Glomerular endothelial cell (primary cell): ENCODE data around the gene C1QTNF1. TPM values are rescaled to one million over a fixed set of nuclear protein-coding genes. Genes with fewer than 3 reads are reported as not detected.

ENCODE experiments used
- DNase-seq: peaks from one replicate; pipeline ENCODE4 v3.0.0-alpha.2; 2011; ENCODE audit warnings: low read depth, low spot score; ENCODE audit errors: extremely low read depth
- total RNA-seq: library from RNA; depleted of rRNA; stranded (reverse); fragments of >200 nt; gene quantifications from 2 replicates; pipeline ENCODE4 v1.2.3, GENCODE V29; 2015

Gene C1QTNF1
- total RNA-seq, 1 donor from 2014 or later = 7.3 TPM

- DNase-seq = no peak
These were observed 31.3 kb upstream of the C1QTNF1 start for GRCh38 chr17:78992542-78993212.

- DNase-seq = no peak
These were observed 30.6 kb upstream of the C1QTNF1 start for GRCh38 chr17:78993241-78993956.

- DNase-seq = no peak
These were observed 29.8 kb upstream of the C1QTNF1 start for GRCh38 chr17:78993981-78994671.

- no peak for DNase-seq
These were observed 28.8 kb upstream of the C1QTNF1 start for GRCh38 chr17:78995022-78995760.

GRCh38 chr17:78995761-78996451, 28.1 kb upstream of the C1QTNF1 start:
- no peak for DNase-seq

GRCh38 chr17:78996781-78997201, 27.2 kb upstream of the C1QTNF1 start:
- DNase-seq = no peak

GRCh38 chr17:78997231-78997741, 26.7 kb upstream of the C1QTNF1 start:
- no peak for DNase-seq

GRCh38 chr17:78997881-78998280, 26.1 kb upstream of the C1QTNF1 start:
- no peak for DNase-seq

- no peak for DNase-seq
These were observed 25.5 kb upstream of the C1QTNF1 start for GRCh38 chr17:78998311-78999055.

- DNase-seq = no peak
These were observed 24.8 kb upstream of the C1QTNF1 start for GRCh38 chr17:78999056-78999768.

GRCh38 chr17:78999947-79000395, 24.0 kb upstream of the C1QTNF1 start:
- no peak for DNase-seq

- DNase-seq = no peak
These were observed 23.4 kb upstream of the C1QTNF1 start for GRCh38 chr17:79000396-79001189.

GRCh38 chr17:79001190-79002020, 22.6 kb upstream of the C1QTNF1 start:
- no peak for DNase-seq

- no peak for DNase-seq
These were observed 21.7 kb upstream of the C1QTNF1 start for GRCh38 chr17:79002291-79002690.

- DNase-seq = no peak
These were observed 21.0 kb upstream of the C1QTNF1 start for GRCh38 chr17:79002796-79003593.

- no peak for DNase-seq
These were observed 20.1 kb upstream of the C1QTNF1 start for GRCh38 chr17:79003661-79004411.
